Fibroblast of the conjunctiva (primary cell): Measurements from ENCODE around the gene CPNE2.
A peak's percentile ranks its signal among the peaks of the same experiment; 100 is the strongest.
"Not testable (repeated sequence)": the region's sequence is repeated elsewhere in the genome, so short reads cannot be mapped to it uniquely, and the experiment has no call there.

Source experiments
- DNase-seq: peaks from one replicate; pipeline ENCODE4 v3.0.0-alpha.2; 2010; ENCODE audit warnings: low read depth

Gene CPNE2

DNA sequence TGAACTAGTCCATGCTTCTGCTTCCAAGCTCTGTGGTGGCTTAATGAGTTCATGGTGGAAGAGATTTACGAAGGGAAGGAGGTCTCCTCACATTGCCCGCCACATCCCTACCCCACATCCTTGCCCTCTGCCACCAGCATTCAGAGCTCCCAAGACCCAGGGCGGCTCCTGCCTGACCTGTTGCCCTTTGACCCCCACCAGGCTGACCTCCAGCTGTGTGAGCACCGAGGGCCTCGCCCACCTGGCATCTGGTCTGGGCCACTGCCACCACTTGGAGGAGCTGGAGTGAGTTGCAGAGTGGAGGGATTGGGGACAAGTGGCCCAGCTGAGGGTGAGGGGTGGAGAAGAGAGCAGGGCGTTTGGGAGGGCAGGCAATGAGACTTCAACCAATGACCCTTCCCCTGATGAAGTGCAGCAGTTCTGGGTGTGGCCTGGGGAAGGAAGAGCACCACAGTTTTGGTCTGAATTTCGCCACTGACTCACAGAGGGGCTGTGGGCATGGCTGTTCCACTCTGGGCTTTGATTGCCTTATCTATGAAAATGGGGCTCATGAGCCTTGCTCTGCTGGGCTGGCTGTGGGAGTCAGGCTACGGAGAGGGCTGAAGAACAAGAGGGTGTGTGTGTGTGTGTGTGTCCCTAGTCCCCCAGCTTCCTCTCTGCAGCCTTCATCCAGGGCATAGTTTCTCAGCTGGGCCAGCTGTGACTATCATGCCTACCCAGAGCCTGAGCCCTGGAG, 22.6 kb upstream of the CPNE2 start:
- no peak for DNase-seq

DNA sequence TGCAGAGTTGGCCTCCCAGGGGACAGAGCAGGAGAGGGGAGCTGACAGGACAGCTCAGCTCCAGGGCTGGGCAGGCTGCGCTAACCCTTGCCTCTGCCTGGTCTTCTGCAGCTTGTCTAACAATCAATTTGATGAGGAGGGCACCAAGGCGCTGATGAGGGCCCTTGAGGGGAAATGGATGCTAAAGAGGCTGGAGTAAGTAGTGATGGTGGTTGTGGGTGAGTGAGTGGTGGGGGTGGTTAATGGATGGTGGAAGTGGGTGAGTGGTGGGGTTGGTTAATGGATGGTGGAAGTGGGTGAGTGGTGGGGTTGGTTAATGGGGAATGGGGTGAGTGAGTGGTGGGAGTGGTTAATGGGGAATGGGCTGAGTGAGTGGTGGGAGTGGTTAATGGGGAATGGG, 22.0 kb upstream of the CPNE2 start:
- no peak for DNase-seq

DNA sequence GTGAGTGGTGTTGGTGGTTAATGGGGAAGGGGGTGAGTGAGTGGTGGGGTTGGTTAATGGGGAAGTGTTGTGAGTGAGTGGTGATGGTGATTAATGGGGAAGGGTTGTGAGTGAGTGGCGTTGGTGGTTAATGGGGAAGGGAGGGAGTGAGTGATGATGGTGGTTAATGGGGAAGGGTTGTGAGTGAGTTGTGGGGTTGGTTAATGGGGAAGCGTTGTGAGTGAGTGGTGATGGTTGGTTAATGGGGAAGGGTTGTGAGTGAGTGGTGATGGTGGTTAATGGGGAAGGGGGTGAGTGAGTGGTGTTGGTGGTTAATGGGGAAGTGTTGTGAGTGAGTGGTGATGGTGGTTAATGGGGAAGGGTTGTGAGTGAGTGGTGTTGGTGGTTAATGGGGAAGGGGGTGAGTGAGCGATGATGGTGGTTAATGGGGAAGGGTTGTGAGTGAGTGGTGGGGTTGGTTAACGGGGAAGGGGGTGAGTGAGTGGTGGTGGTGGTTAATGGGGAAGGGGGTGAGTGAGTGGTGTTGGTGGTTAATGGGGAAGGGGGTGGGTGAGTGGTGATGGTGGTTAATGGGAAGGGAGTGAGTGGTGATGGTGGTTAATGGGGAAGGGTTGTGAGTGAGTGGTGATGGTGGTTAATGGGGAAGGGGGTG, 21.2 kb upstream of the CPNE2 start:
- DNase-seq = not testable (repeated sequence)

DNA sequence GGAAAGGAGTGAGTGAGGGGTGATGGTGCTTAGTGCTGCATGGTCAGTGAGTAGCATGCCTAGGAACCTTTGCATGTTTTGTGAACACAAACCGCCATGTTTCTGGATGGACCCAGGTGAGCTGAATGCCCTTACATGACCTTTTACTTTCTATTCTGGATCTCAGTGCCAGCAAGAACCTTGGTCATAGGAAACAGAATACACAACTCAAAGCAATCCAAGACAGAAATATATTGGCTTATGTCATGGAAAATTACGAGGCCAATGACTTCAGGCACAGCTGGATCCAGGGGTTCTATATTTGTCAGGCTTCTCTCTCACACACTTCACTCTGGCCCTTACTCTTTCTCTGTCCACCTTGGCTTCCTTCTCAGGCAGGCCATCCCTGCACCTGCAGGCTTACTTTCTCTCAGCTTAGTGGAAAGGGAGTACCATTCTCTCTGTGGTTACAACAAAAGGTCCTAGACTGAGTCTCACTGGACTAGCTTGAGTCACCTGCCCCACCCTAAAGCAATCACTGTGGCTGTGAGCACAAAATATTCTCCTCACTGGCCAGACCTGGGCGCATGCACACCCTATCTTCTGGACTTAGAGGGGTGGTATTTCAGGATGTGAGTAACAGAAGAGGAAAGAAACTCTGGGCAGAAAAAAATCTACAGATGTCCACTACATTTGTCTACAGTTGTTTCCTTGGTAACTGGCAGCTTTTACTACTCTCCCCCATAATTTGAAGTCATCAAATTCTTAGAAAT, 20.4 kb upstream of the CPNE2 start:
- no peak for DNase-seq

DNA sequence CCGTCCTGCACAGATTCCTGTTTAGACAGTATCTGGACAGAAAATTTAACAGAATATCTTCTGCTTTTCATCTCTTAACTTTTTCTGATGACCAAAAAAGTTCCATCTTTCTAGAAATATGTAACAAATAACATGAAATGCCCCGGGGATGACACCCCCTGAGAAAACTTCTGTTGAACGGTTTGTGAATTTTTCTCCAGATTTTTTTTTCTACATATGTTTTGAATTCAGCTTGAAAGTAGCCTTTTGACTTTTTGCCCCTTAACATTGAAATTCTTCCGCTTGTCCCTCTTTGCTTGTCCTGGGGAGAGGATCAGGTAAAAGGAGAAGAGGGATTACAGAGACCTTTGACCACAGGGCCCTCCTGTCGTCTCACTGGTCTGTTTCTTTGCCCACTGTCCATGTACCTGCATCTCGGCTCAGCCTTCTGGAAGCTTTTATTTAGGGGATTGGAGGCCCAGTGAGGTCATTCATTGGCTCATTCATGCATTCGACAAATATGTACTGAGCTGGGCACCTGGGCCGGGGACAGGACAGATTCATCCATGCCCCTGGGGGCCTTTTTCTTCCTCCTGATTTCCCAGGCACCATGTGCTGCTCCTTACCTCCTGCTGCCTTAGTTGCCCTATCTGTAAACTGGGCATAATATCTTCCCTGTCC, 19.6 kb upstream of the CPNE2 start:
- DNase-seq = no peak

DNA sequence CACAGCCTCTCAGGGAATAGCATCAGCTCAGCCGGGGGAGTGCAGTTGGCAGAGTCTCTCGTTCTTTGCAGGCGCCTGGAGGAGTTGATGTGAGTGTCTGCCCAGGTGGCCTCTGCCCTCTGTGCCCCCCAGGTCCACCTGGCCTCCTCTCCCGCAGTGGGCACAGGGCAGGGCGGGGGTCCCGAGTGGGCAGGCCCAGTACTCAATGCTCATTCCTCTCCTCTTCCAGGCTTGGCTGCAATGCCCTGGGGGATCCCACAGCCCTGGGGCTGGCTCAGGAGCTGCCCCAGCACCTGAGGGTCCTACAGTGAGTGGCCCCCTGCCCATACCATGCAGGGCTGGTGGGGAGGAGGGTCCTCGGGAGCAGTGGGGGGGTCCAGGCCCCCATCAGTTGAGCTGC, 14.7 kb upstream of the CPNE2 start:
- DNase-seq = no peak

DNA sequence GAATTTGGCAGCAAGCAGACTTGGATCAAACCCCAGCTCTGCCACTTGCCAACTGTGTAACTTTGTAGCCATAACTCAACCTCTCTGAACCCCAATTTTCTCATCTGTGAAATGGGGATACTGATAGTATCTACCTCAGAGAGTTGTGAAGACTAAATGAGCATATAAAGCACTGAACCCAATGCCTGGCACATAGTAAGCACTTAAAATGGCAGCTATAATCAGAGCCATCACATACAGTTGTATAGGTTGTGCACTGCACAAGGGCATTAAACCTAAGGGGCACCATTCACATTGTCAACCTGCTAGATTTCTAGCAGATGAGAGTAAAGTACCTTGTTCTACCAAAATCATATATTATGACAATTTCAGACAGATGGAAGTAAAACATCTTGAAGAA, 10.6 kb upstream of the CPNE2 start:
- no peak for DNase-seq

DNA sequence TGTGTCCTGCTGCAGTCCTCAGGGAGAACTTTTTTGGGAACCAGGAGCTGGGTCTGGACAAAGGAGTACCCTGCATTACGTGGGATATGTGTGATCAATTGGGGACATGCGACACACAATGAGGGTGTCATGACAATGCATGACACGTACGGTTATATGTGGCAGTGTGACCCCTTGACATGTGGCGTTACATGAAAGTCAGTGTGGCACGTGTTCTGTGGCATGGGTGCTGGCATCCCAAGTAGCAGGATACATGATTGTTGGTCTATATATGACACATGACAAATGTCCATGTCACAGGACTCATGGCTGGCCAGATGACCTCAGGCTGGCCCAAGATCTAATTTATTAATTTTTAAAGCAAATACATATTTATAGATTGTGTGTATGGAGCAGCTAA, 9.7 kb upstream of the CPNE2 start:
- no peak for DNase-seq

DNA sequence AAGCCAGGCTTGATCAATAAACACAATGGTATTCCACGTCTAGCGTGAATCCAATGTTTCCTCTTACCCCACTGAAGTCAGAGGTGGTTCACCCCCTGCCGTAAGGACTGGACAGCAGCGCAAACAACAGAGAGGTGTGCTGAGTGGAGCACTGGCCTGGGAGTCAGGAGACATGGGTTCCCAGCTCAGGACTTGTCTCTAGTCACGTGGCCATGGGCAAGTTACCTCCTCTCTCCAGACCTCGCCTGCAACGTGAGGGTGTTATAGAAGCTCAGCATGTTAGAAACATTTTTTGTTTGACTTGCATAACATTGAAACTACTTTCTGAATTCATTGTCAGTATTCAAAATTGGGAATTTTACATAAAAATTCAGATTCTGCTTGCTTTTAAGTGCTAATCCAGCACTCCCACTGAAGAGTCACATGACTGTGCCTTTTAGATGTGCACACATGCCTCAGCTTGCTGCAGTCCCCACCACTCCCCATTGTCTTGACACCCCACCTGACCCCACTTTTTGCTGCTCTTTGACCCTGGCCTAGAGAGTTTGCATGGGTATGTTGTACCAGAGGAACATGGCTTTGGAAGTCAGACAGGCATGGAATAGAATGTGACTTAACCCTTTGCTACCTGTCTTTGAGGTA, 8.8 kb upstream of the CPNE2 start:
- no peak for DNase-seq

DNA sequence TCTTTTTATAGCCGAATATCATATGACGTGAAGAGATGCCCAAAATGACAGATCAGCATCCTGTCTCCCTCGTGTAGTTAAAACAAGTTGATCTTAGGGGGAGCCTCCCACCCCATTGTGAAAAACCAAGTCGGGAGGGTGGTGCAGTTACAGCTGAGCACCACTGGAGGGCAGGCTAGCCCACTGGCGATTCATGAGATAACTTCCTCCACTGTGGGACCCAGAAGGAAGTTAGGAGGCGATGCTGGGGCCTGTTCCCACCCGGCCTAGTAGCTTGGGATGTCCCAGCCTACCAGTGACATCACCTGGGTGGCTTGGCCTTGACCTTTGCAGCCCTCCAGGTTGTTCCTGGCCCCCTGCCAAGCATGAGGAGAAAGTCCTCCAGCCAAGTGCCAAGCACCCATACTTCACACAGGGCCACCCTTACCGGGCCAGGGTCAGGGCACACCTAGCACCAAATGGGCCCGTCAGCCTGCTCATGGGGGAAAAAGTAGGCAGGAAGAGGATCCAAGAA, 8.1 kb upstream of the CPNE2 start:
- DNase-seq = peak; percentile 55

DNA sequence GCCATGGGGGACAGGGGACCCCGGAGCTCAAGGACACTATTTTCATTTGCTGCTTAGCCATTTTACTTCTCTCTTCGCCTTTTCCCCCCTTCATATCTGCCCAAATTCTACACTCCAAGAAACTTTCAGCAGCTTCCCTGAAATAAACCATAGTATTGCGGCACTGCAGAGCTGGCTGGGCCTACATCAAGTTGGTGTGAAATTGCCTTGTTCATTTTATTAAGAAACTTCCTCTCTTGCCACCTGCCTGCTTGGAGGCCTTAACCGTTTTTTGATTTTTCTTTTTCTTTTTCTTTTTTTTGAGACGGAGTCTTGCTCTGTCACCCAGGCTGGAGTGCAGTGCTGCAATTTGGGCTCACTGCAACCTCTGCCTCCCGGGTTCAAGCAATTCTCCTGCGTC, 7.4 kb upstream of the CPNE2 start:
- DNase-seq = no peak

DNA sequence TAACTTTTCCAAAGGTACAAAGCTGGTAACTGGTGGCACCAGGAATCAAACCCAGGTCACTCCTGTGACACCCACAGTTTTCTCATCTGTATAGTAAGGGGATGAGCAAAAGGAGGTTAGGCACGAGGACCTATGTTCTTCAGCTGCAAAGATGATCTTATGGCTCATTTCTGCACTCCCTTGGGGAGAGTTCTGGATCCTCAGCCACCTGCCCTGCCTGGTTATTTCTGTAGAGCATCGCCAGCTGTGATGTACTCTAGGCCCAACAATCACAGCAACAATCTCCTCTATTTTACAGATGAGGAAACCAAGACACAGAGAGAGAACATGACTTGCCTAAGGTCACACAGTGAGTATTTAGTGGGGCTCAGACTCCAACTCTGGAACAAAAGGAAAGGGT, 5.4 kb upstream of the CPNE2 start:
- no peak for DNase-seq

DNA sequence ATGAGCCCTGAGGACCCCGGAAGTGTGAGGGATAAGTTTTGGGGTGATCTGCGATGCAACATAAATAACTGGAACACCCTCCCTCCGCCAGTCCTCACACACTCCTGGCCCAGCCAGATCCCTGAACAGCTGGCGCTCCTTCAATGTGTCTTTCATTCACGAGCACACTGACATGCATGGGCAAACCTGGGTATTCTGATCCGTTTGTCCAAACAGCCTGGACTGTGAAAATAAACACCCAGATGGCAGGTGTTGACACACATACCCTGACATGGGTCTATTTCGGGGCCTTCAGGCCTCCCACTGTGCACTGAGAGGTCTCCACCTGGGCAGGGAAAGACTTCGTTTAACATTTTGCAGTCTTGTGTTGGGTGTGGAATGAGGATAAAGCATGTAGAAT, 3.0 kb upstream of the CPNE2 start:
- no peak for DNase-seq

DNA sequence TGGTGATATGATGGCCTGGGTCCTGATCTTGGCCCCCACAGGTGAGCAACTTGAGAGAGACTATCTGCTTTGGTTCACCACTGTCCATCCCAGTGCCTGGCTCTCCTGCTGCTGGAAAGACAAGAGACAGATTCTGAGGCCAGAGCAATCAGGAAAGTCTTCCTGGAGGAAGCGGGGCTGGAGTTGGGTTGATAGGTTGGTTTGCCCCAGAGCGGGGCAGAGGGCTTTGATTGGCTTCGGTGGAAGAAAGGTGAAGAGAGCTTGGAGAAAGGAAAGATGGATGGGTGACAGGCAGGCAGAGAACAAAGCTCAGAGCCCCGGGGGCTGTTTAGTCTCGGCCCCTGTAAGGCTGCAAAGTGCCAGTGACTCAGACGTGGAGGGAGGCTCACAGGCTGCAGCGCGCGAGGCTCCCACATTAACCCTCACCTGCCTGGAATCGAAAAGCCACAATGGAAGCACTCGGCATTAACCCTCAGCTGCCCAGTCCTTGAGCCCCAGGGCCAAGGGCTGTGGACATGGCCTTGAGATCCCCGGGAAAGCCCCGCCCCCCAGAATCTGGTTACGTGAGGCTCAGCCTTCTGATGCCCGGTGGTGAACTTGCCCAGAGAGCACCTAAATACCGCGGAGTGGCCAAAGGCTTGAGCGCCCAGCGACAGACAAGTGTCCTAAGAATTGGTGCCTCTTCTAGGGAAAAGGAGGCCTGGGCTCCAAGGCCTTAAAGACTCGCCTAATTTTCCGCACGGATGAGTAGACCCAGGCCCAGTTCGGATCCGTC, 996 bp upstream of the CPNE2 start:
- DNase-seq = no peak

DNA sequence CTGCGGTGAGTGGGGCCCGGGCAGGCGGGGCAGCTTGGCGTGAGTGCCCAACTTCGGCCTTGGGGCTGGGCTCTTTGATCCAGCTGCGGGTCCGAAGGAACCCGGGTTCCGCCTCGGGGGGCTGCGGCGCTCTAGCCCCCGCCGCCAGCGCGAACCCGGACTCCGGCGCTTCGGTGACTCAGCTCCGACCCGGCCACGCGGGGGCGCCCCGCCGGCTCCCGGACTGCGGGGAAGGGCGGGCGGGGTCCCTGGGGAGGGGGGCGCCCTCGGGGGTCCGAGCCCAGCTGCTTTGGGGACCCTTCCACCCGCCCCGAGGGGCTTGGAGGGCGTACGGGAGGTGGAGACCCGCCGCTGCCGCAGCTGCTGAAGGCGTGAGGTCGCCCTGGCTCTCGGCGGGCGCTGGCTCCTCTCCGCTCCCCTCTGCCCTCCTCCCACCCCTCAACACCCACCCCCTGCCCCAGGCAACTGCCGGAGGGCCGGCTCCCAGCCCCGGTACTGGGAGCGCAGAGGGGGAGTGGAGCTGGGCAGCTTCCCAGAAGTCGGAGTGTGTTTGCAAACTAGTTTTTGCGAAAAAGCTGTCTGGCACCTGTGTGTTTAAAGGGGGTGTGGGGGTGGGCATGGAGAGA, 516 bp downstream of the CPNE2 start:
- DNase-seq = no peak

DNA sequence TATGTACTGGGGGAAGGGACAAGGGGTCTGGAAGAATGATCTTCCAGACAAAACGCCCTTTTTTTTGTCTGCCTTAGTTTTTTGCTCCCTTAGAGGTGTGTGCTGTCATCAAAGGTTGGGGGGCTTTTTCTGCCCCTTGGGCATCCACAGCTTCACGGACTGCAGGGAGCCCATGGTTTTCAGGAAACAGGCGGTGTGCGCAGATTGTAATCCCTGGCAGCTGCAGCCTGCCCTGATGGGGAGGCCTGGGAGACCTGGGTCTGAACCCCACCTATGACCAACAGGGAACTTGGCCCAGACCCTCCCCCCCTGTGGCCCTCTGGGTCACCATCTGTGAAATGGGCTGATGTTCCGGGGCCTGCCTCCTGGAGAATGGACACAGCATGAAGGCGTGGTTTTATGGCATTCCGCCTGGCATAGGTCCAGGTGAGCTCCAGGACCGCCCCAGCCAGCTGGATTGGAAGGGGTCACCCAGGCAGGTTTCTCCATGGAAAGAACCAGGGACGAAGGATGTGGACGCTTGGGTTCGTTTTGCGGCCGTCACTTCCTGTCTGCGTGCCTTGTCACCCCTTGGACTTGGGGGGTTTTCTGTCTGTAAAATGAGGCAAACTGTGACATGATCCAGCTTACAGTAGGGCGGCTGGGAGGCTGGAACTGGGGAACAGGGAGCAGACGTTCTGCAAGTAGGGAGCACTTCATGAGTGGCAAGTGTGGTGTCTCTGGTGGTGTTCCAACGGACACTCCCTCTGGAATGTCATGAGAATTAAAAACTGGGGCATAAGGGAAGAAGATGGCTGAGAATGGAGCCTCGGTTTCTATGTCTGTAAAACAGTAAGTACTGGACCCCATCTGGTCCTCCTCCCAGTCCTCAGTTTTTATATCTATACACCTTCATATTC, 1.5 kb downstream of the CPNE2 start:
- no peak for DNase-seq

DNA sequence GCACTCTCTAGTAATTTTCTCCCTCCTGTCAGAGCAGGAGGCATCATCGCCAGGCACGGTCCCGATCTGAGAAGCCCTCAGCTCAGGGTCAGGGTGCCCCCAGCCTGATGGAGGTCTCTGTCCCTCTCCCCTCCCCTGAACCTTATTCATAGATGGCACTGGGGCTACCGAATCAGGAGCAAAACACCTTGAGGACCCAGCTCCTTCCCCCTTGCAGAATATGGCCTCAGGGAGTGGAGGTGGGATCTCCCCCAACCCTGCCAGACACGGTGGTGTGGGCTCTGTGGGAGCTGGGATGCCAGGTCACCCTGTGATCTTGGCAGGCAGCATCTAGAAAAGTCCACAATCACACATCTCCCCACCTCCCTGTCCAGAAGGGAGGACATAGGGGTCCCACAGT, 2.5 kb downstream of the CPNE2 start:
- no peak for DNase-seq

DNA sequence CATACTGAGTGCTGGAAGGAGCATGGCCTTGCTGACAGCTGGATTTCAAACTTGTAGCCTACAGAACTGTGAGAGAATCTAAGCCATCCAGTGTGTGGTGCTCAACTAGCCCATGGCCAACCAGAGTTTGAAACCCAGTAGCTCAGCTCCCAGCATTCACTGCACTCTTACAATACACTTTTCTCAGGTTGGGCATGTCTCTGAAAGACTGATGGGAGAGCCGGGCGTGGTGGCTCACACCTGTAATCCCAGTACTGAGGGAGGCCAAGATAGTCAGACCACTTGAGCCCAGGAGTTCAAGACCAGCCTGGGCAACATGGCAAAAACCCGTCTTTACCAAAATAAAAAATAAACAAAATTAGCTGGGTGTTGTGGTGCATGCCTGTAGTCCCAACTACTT, 3.8 kb downstream of the CPNE2 start:
- no peak for DNase-seq

DNA sequence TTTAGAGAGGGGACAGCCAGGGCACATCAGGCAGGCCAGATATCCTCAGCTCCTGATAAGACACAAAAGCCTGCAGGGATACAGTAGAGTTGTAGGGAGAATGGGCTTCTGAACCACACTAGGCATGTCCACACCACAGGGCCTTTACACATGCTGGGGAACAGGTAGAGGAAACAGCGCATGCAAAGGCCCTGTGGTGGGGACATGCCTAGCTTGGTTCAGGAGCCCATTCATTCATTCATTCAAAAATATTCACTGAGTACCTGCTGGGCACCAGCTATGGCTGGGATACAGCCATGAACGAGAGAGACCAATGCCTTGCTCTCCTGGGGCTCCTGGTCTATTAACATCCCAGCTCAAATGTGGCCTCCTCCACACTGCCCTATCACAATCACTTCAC, 4.4 kb downstream of the CPNE2 start:
- no peak for DNase-seq
